Activated T-cell treated with anti-CD3 and anti-CD28 coated beads, Interleukin-2, amount 50 U/mL, for 24 hours (primary cell): ENCODE data around the gene ITPR1.
A peak's percentile ranks its signal among the peaks of the same experiment; 100 is the strongest.

ENCODE experiments used
- DNase-seq: peaks from one replicate; pipeline ENCODE4 v3.0.0-alpha.2; 2020
- H3K27ac Mint-ChIP-seq: 2 replicates; pipeline ENCODE4 v1.8.0; 2020; ENCODE audit warnings: mild to moderate bottlenecking, mixed read lengths
- H3K27me3 Mint-ChIP-seq: 2 replicates; pipeline ENCODE4 v1.8.0; 2020; ENCODE audit warnings: mixed read lengths
- H3K36me3 Mint-ChIP-seq: 2 replicates; pipeline ENCODE4 v1.8.0; 2020; ENCODE audit warnings: low read depth, mixed read lengths
- H3K4me1 Mint-ChIP-seq: 2 replicates; pipeline ENCODE4 v1.8.0; 2020; ENCODE audit warnings: low read depth, mixed read lengths
- H3K4me3 Mint-ChIP-seq: 2 replicates; pipeline ENCODE4 v1.8.0; 2020; ENCODE audit warnings: mild to moderate bottlenecking, moderate library complexity, mixed read lengths
- H3K9me3 Mint-ChIP-seq: 2 replicates; pipeline ENCODE4 v1.8.0; 2020; ENCODE audit warnings: mixed read lengths

ITPR1 gene

GRCh38 chr3:4841776-4842440 is 348.8 kb downstream of the ITPR1 start:
- Mint-ChIP-seq H3K4me3 (peak overlapping the region; percentile 16), H3K27me3 (no peaks in the 10 kb centered on the region), H3K36me3 (peaks cover 63% of the 10 kb centered on the region), H3K4me1 (peaks cover 94% of the 10 kb centered on the region), H3K27ac (peak overlapping the region; percentile 72), H3K9me3 (peaks cover 6% of the 10 kb centered on the region)
- no peak for DNase-seq

GRCh38 chr3:4843619-4844018 is 350.5 kb downstream of the ITPR1 start:
- Mint-ChIP-seq H3K27ac (peak overlapping the region; percentile 66), H3K27me3 (no peaks in the 10 kb centered on the region), H3K36me3 (peaks cover 55% of the 10 kb centered on the region), H3K4me1 (peaks cover 94% of the 10 kb centered on the region), H3K4me3 (no peak overlapping the region), H3K9me3 (peaks cover 6% of the 10 kb centered on the region)
- DNase-seq = no peak

- Mint-ChIP-seq H3K4me3 (peak overlapping the region; percentile 20), H3K36me3 (peaks cover 44% of the 10 kb centered on the region), H3K27me3 (no peaks in the 10 kb centered on the region), H3K4me1 (peaks cover 100% of the 10 kb centered on the region), H3K9me3 (peaks cover 6% of the 10 kb centered on the region), H3K27ac (peak overlapping the region; percentile 89)
- no peak for DNase-seq
Observed at GRCh38 chr3:4845882-4846281, 352.7 kb downstream of the ITPR1 start.

- H3K4me3 Mint-ChIP-seq = no peak overlapping the region
- H3K9me3 Mint-ChIP-seq = peaks cover 6% of the 10 kb centered on the region
- H3K27me3 Mint-ChIP-seq = no peaks in the 10 kb centered on the region
- peaks cover 100% of the 10 kb centered on the region for H3K4me1 Mint-ChIP-seq
- no peak for DNase-seq
- peaks cover 41% of the 10 kb centered on the region for H3K36me3 Mint-ChIP-seq
- peak overlapping the region; percentile 60 for H3K27ac Mint-ChIP-seq
Observed at GRCh38 chr3:4846543-4846942, 353.4 kb downstream of the ITPR1 start.

- Mint-ChIP-seq H3K4me1 (peaks cover 96% of the 10 kb centered on the region), H3K36me3 (peaks cover 32% of the 10 kb centered on the region), H3K9me3 (peaks cover 5% of the 10 kb centered on the region), H3K4me3 (peak overlapping the region; percentile 3), H3K27ac (peak overlapping the region; percentile 97), H3K27me3 (no peaks in the 10 kb centered on the region)
- no peak for DNase-seq
Observed at GRCh38 chr3:4848176-4848825, 355.2 kb downstream of the ITPR1 start.

GRCh38 chr3:4849136-4849535 is 356.0 kb downstream of the ITPR1 start:
- H3K4me1 Mint-ChIP-seq = peaks cover 96% of the 10 kb centered on the region
- no peak for DNase-seq
- no peaks in the 10 kb centered on the region for H3K9me3 Mint-ChIP-seq
- H3K27me3 Mint-ChIP-seq = no peaks in the 10 kb centered on the region
- H3K4me3 Mint-ChIP-seq = no peak overlapping the region
- H3K36me3 Mint-ChIP-seq = peaks cover 26% of the 10 kb centered on the region
- peak overlapping the region; percentile 97 for H3K27ac Mint-ChIP-seq

GRCh38 chr3:4849739-4850138 is 356.6 kb downstream of the ITPR1 start:
- no peak for DNase-seq
- H3K4me3 Mint-ChIP-seq = peak overlapping the region; percentile 62
- H3K36me3 Mint-ChIP-seq = peaks cover 25% of the 10 kb centered on the region
- H3K4me1 Mint-ChIP-seq = peaks cover 92% of the 10 kb centered on the region
- H3K27me3 Mint-ChIP-seq = no peaks in the 10 kb centered on the region
- H3K27ac Mint-ChIP-seq = peak overlapping the region; percentile 97
- no peaks in the 10 kb centered on the region for H3K9me3 Mint-ChIP-seq

GRCh38 chr3:4850211-4850927 is 357.2 kb downstream of the ITPR1 start:
- Mint-ChIP-seq H3K9me3 (peaks cover 5% of the 10 kb centered on the region), H3K4me3 (peak overlapping the region; percentile 62), H3K27me3 (no peaks in the 10 kb centered on the region), H3K27ac (peak overlapping the region; percentile 97), H3K4me1 (peaks cover 92% of the 10 kb centered on the region), H3K36me3 (peaks cover 24% of the 10 kb centered on the region)
- peak; percentile 67 for DNase-seq

- Mint-ChIP-seq H3K4me3 (peak overlapping the region; percentile 62), H3K36me3 (peaks cover 24% of the 10 kb centered on the region), H3K9me3 (peaks cover 5% of the 10 kb centered on the region), H3K4me1 (peaks cover 92% of the 10 kb centered on the region), H3K27ac (peak overlapping the region; percentile 97), H3K27me3 (no peaks in the 10 kb centered on the region)
- DNase-seq = no peak
Observed at GRCh38 chr3:4850928-4851265, 357.7 kb downstream of the ITPR1 start.

- Mint-ChIP-seq H3K9me3 (peaks cover 5% of the 10 kb centered on the region), H3K4me1 (peaks cover 81% of the 10 kb centered on the region), H3K36me3 (peaks cover 20% of the 10 kb centered on the region), H3K27ac (peak overlapping the region; percentile 23), H3K4me3 (no peak overlapping the region), H3K27me3 (no peaks in the 10 kb centered on the region)
- DNase-seq = no peak
Observed at GRCh38 chr3:4852780-4853748, 359.9 kb downstream of the ITPR1 start.

- Mint-ChIP-seq H3K27ac (peak overlapping the region; percentile 31), H3K27me3 (no peaks in the 10 kb centered on the region), H3K9me3 (peaks cover 5% of the 10 kb centered on the region), H3K36me3 (peaks cover 15% of the 10 kb centered on the region), H3K4me3 (no peak overlapping the region), H3K4me1 (peaks cover 75% of the 10 kb centered on the region)
- no peak for DNase-seq
Observed at GRCh38 chr3:4853749-4854140, 360.6 kb downstream of the ITPR1 start.

GRCh38 chr3:4855676-4856075 is 362.5 kb downstream of the ITPR1 start:
- no peak for DNase-seq
- H3K9me3 Mint-ChIP-seq = peaks cover 9% of the 10 kb centered on the region
- no peak overlapping the region for H3K4me3 Mint-ChIP-seq
- H3K4me1 Mint-ChIP-seq = peaks cover 59% of the 10 kb centered on the region
- peaks cover 18% of the 10 kb centered on the region for H3K36me3 Mint-ChIP-seq
- no peaks in the 10 kb centered on the region for H3K27me3 Mint-ChIP-seq
- no peak overlapping the region for H3K27ac Mint-ChIP-seq

GRCh38 chr3:4856136-4856535 is 363.0 kb downstream of the ITPR1 start:
- Mint-ChIP-seq H3K27me3 (no peaks in the 10 kb centered on the region), H3K27ac (no peak overlapping the region), H3K36me3 (peaks cover 22% of the 10 kb centered on the region), H3K4me1 (peaks cover 54% of the 10 kb centered on the region), H3K9me3 (peaks cover 10% of the 10 kb centered on the region), H3K4me3 (no peak overlapping the region)
- no peak for DNase-seq

GRCh38 chr3:4856564-4856963 is 363.4 kb downstream of the ITPR1 start:
- Mint-ChIP-seq H3K9me3 (peaks cover 14% of the 10 kb centered on the region), H3K4me1 (peaks cover 50% of the 10 kb centered on the region), H3K27ac (no peak overlapping the region), H3K4me3 (no peak overlapping the region), H3K36me3 (peaks cover 23% of the 10 kb centered on the region), H3K27me3 (no peaks in the 10 kb centered on the region)
- DNase-seq = no peak
